OCI-LY7 (cell line): ENCODE data around the gene PHGDH. TPM values are rescaled to one million over a fixed set of nuclear protein-coding genes. Genes with fewer than 3 reads are reported as not detected.

Experiments used
- BruUV-seq: library from RNA; stranded (reverse); fragments of 400-500 nt; replicated peaks from 2 replicates; lab custom pipeline; 2021; lab: Mats Ljungman, UMichigan
- CTCF ChIA-PET: fragments of 300-600 bp; sonication (Branson Sonifier 250); formaldehyde crosslinking; loops from one replicate; lab custom pipeline; 2022; ENCODE audit warnings: antibody characterized with exemption; ENCODE audit not compliant: unreplicated experiment; lab: Charles Lee
- POLR2A ChIA-PET: fragments of 300-600 bp; sonication (Branson Sonifier 250); formaldehyde crosslinking; loops from one replicate; lab custom pipeline; 2022; ENCODE audit warnings: antibody characterized with exemption; lab: Charles Lee
- DNase-seq: peaks from one replicate; pipeline ENCODE4 v3.0.0-alpha.2; 2015; ENCODE audit warnings: low spot score
- H2AFZ ChIP-seq: fragments of 200-600 bp; sonication (generic), shearing (Covaris generic); 2 replicates; pipeline ENCODE4 v1.6.1; 2014; ENCODE audit warnings: mild to moderate bottlenecking, antibody characterized with exemption, low read length, moderate library complexity
- H3K27ac ChIP-seq: fragments of 200-600 bp; sonication (generic); 2 replicates; pipeline ENCODE4 v1.5.1; 2014; ENCODE audit warnings: mixed run types, low read depth, mild to moderate bottlenecking, moderate library complexity, low read length, inconsistent platforms; ENCODE audit not compliant: poor library complexity, severe bottlenecking
- H3K36me3 ChIP-seq: fragments of 200-600 bp; sonication (generic); 2 replicates; pipeline ENCODE4 v1.6.1; 2014; ENCODE audit warnings: mild to moderate bottlenecking, antibody characterized with exemption, low read length, moderate library complexity, mixed read lengths; ENCODE audit not compliant: insufficient read depth
- H3K4me1 ChIP-seq: fragments of 200-600 bp; sonication (generic); 2 replicates; pipeline ENCODE4 v1.5.1; 2014; ENCODE audit warnings: mild to moderate bottlenecking, low read length; ENCODE audit not compliant: insufficient read depth, poor library complexity, severe bottlenecking
- H3K4me2 ChIP-seq: fragments of 200-600 bp; sonication (generic); 2 replicates; pipeline ENCODE4 v1.6.1; 2014; ENCODE audit warnings: mild to moderate bottlenecking, low read length
- H3K4me3 ChIP-seq: fragments of 200-600 bp; sonication (generic); 2 replicates; pipeline ENCODE4 v1.5.1; 2014; ENCODE audit warnings: mild to moderate bottlenecking, low read depth, low read length; ENCODE audit not compliant: poor library complexity, severe bottlenecking
- H3K79me2 ChIP-seq: fragments of 200-600 bp; sonication (generic); 2 replicates; pipeline ENCODE4 v1.6.1; 2016; ENCODE audit warnings: low read depth, mild to moderate bottlenecking, low read length, moderate library complexity, mixed read lengths; ENCODE audit not compliant: insufficient read depth
- H3K9me2 ChIP-seq: fragments of 200-600 bp; sonication (generic); 2 replicates; pipeline ENCODE4 v1.6.1; 2016; ENCODE audit warnings: mild to moderate bottlenecking, low read length, mixed read lengths; ENCODE audit not compliant: insufficient read depth
- H3K9me3 ChIP-seq: fragments of 200-600 bp; sonication (generic); 2 replicates; pipeline ENCODE4 v1.6.1; 2014; ENCODE audit warnings: mild to moderate bottlenecking, mixed run types, low read length, mixed read lengths
- H4K20me1 ChIP-seq: fragments of 200-600 bp; sonication (generic); 2 replicates; pipeline ENCODE4 v1.6.1; 2014; ENCODE audit warnings: mild to moderate bottlenecking, antibody characterized with exemption, low read length, moderate library complexity, mixed read lengths; ENCODE audit not compliant: insufficient read depth
- CTCF ChIP-seq: fragments of 200-600 bp; sonication (generic); conservative IDR thresholded peaks from 2 replicates; pipeline ENCODE4 v1.5.1; 2014; ENCODE audit warnings: mild to moderate bottlenecking, antibody characterized with exemption, low read length, moderate library complexity, mixed read lengths
- EZH2phosphoT487 ChIP-seq: fragments of 200-600 bp; sonication (generic); IDR thresholded peaks from 2 replicates; pipeline ENCODE4 v1.6.1; 2018; ENCODE audit warnings: low read depth, borderline replicate concordance, mild to moderate bottlenecking, mixed run types, antibody characterized with exemption, low read length, moderate library complexity, mixed read lengths
- intact Hi-C: fragments of 100-400 bp; cut with micrococcal nuclease; formaldehyde crosslinking; loops from one replicate; pipeline ENCODE4 v1.10.0; 2022; ENCODE audit not compliant: unreplicated experiment
- total RNA-seq, 2 experiments: library from RNA; depleted of rRNA in 1 of 2; stranded (reverse); fragments of >200 nt in 1 of 2; shearing (Covaris generic) in 1 of 2; gene quantifications; 2 replicates each; pipeline ENCODE4 v1.2.3, GENCODE V29; 2014 to 2022

PHGDH gene
- total RNA-seq, 2 experiments from 2014 or later = 287 to 451 TPM

GRCh38 chr1:119787776-119788175 is 76.0 kb downstream of the PHGDH start:
- Histone ChIP-seq H3K4me3 (no peak overlapping the region), H4K20me1 (no peaks in the 10 kb centered on the region), H2AFZ (no peak overlapping the region), H3K9me2 (no peaks in the 10 kb centered on the region), H3K36me3 (no peaks in the 10 kb centered on the region), H3K9me3 (no peaks in the 10 kb centered on the region), H3K27ac (no peak overlapping the region), H3K4me2 (no peak overlapping the region), H3K79me2 (no peaks in the 10 kb centered on the region), H3K4me1 (no peaks in the 10 kb centered on the region)
- intact Hi-C loops = no loop called here
- ChIA-PET CTCF (no interaction called here), POLR2A (no interaction called here)
- no peak for DNase-seq
- TF ChIP-seq CTCF (no peak), EZH2phosphoT487 (no peak)
- no TSS peak for BruUV-seq

- Histone ChIP-seq H3K4me2 (no peak overlapping the region), H3K9me3 (no peaks in the 10 kb centered on the region), H3K36me3 (no peaks in the 10 kb centered on the region), H3K4me3 (no peak overlapping the region), H3K27ac (no peak overlapping the region), H3K4me1 (no peaks in the 10 kb centered on the region), H3K9me2 (no peaks in the 10 kb centered on the region), H3K79me2 (no peaks in the 10 kb centered on the region), H2AFZ (no peak overlapping the region), H4K20me1 (no peaks in the 10 kb centered on the region)
- intact Hi-C loops = no loop called here
- no peak for DNase-seq
- no TSS peak for BruUV-seq
- POLR2A ChIA-PET = interaction anchor here (1.0 kb wide), 1 partner anchor 11 kb away, joined by 4 read pairs; no protein-coding TSS in a partner anchor
- TF ChIP-seq EZH2phosphoT487 = no peak
- no peak for TF ChIP-seq CTCF
- CTCF ChIA-PET = no interaction called here
Measured at GRCh38 chr1:119790451-119791198, 78.9 kb downstream of the PHGDH start.

GRCh38 chr1:119791377-119791776 is 79.6 kb downstream of the PHGDH start:
- no peak for DNase-seq
- POLR2A ChIA-PET = interaction anchor here (1.0 kb wide), 1 partner anchor 12 kb away, joined by 4 read pairs; no protein-coding TSS in a partner anchor
- intact Hi-C loops = no loop called here
- BruUV-seq = no TSS peak
- CTCF ChIA-PET = no interaction called here
- Histone ChIP-seq H3K4me3 (no peak overlapping the region), H3K79me2 (no peaks in the 10 kb centered on the region), H3K36me3 (no peaks in the 10 kb centered on the region), H3K4me2 (no peak overlapping the region), H2AFZ (no peak overlapping the region), H3K27ac (no peak overlapping the region), H4K20me1 (no peaks in the 10 kb centered on the region), H3K9me3 (no peaks in the 10 kb centered on the region), H3K4me1 (no peaks in the 10 kb centered on the region), H3K9me2 (no peaks in the 10 kb centered on the region)
- no peak for TF ChIP-seq EZH2phosphoT487
- no peak for TF ChIP-seq CTCF
